GM18498 (cell line): Measurements from ENCODE around the gene KIF3C.
"Not testable (repeated sequence)": the region's sequence is repeated elsewhere in the genome, so short reads cannot be mapped to it uniquely, and the experiment has no call there.

Experiments used
- ATAC-seq: cut with Tn5 transposase; IDR thresholded peaks from one replicate; pipeline ENCODE4 v1.9.1; 2021; ENCODE audit warnings: mild to moderate bottlenecking, moderate library complexity; ENCODE audit not compliant: unreplicated experiment

KIF3C gene

GRCh38 chr2:25966531-25967270 lies 15.6 kb downstream of the KIF3C start:
- no peak for ATAC-seq

DNA sequence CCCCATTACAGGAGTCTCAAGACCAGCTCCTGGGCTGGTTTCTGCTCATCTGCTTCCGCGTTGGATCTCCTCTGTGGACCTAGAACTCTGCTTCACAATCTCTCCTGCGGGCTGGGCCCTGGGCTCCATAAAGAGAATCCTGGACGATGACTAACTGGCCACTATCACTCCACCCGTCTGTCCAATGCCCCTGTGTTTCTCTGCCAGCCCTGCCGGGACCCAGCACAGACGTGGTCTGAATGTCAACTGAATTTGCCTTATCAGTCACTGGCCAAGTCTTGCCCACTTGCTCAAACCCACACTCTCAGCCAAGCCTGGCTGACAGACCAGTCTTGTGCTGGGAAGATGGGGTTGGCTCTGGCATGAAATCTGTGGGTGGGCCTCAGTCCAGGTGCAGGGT lies 17.4 kb downstream of the KIF3C start:
- ATAC-seq = no peak

DNA sequence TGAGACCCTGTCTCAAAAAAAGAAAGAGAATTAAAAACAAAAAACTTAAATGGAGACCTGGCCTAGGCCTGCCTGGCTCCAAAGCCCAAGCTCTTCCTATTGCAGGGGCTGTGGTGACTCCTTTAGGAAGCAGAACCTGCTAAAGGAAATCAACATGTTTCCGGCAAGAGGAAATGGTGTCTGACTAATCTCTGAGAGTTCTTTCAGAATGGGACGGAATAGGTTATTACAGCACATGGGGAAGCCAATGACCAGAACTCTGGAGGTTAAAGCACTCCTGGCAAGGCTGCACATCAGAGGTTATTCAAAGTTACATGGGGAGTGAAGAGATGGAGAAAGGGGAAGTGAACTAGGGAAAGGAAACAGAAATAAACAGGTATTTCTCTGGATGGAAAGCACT lies 21.4 kb downstream of the KIF3C start:
- no peak for ATAC-seq

GRCh38 chr2:25960396-25960795 lies 21.9 kb downstream of the KIF3C start:
- ATAC-seq = no peak

- ATAC-seq = not testable (repeated sequence)
Observed at GRCh38 chr2:25958611-25959010, 23.7 kb downstream of the KIF3C start.

DNA sequence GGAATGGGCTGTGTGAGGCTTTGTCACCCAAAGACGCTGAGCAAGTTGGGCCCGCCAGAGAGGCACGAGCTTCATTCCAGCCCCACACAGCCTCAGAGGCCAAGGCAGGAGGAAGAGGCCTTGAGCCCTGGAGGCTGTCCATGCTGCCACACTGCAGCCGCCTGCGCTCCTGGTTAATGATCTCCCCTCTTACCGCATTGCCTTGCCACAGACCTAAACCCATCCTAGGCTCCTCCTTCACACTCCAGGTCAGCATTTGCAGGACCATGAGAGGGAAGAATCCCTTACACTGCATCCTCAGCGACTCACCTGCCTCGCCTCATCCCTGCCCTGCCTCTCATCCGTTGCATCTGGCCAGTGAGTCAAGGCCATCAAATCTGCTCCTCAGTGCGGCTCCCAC lies 24.6 kb downstream of the KIF3C start:
- ATAC-seq = no peak

GRCh38 chr2:25955869-25956535 lies 26.3 kb downstream of the KIF3C start:
- no peak for ATAC-seq

GRCh38 chr2:25955036-25955435 lies 27.3 kb downstream of the KIF3C start:
- ATAC-seq = no peak

- ATAC-seq = no peak
Observed at GRCh38 chr2:25954199-25954752, 28.0 kb downstream of the KIF3C start.

DNA sequence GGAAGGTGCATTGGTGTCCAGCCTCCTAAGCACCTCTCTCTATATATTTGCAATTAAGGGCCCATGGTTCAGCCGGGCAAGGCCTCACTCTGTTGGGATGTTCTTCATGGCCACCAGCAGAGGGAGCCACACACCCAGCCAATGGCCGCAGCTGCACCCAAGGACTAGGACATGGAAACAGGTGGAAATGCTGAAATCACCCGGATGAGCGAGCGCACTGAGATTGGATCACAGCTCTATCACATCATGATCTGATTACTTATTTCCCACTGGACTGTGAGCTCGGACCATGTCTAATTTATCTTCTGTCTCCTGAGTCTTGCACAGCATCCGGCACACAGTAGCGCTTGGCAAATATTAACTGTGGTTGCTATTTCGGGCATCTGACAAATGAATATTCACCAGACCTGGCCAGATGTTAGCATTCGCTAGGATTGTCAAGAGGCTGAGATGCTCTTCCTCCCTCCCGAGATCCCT lies 31.2 kb downstream of the KIF3C start:
- no peak for ATAC-seq

DNA sequence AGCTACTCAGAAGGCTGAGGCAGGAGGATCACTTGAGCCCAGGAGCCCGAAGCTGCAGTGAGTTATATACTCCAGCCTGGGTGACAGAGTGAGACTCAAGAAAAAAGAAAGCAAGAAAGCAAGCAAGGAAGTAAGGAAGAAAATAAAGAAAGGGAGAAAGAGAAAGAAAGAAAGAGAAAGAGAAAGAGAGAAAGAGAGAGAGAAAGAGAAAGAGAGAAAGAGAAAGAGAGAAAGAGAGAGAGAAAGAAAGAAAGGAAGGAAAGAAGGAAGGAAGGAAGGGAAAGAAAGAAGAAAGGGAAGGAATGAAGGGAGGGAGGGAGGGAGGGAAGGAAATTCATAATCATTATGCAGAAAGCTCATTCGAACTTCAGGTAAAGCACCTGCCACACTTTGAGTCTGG lies 33.9 kb downstream of the KIF3C start:
- ATAC-seq = no peak

GRCh38 chr2:25941042-25941441 lies 41.3 kb downstream of the KIF3C start:
- no peak for ATAC-seq

DNA sequence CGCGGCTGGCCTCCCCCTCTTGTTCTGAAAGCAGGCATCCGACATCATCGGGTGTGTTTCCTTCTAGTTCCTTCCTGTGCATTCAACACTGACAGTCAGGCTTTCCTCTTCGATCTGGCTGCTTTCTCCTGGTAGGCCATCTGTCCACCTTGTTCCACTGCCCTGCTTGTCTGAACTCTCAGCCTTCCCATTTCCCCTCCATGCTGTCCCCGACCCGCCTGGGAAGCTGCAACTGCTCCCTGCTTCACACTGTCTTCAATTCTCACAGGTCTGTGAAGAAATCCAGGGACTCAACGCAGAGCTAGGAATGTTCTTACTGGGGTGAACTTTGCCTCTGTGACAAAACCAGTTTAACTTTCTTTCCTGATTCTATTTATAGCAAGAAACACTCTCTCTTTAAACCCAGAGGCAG lies 43.0 kb downstream of the KIF3C start:
- no peak for ATAC-seq

- ATAC-seq = no peak
Observed at GRCh38 chr2:25938345-25938744, 44.0 kb downstream of the KIF3C start.

DNA sequence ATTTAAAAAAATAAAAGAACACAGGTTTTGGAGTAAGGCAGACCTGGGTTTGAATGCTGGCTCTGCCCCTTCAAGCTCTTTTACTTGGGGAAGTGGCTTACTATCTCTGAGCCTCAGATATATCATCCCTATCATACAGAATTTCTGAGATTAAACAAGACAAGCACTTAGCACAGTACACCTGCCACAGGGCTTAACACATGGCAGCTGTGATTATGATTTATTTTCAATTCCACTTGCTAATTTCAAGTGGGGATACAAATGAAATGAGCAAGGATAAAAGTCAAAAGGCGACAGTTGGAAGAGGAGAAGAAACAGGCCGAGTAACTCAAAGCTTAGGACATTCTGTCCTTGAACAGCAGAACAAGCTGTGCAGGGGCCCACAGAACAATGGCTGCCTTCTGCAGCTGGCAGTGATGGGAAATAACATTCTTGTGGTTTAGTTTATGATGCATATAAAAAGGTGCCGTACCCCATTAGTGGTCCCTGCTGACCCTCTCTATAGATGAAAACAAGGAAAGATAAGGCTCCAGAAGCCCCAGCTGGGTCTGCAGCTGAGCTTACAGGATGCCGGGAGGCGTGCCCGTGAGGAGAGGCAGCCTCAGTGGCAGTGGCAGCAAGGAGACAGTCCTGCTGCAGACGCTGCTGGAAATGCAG lies 45.3 kb downstream of the KIF3C start:
- ATAC-seq = no peak

GRCh38 chr2:25933622-25934021 lies 48.7 kb downstream of the KIF3C start:
- no peak for ATAC-seq

DNA sequence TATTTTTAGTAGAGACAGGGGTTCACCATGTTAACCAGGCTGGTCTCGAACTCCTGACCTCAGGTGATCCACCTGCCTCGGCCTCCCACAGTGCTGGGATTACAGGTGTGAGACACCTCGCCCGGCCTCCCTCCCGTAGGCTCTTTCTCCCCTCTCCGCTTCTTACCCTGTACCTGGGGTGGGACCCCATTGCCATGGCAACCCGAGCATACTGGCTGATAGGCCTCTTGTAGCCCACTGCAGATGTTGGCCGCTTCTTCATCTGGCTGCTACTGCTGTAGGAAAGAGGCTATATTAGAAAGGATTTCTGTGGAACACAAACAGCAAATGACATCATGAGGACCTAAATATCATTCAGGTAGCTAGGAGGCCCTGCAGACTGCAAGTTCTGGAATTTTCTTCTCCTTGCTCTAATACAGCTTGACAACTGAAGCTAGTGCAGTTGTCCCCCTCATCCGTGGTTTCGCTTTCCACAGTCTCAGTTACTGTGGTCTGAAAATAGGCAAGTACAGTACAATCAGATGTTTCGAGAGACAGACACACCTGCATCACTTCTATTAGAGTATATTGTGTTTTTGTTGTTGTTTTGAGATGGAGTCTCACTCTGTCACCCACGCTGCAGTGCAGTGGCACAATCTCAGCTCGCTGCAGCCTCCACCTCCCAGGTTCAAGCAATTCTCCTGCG lies 52.4 kb downstream of the KIF3C start:
- ATAC-seq = no peak

DNA sequence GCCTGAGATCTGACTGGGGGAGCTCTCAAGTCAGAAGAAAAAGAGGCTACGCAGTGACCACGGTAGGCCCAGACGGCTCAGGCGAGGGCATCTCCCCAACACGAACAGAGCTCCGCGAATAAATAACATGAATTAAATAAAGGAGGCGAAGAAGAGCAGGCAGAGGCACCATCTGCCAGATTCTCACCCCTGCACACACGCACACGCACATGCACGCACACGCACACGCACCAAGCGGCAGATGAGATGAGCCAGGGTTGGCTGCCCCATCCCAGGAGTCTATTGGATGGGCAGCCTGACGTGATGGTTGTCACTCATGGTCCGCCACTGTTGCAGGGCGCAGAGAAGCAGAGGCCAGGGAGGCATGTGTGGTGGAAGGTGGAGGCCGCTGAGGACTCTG lies 53.6 kb downstream of the KIF3C start:
- no peak for ATAC-seq

DNA sequence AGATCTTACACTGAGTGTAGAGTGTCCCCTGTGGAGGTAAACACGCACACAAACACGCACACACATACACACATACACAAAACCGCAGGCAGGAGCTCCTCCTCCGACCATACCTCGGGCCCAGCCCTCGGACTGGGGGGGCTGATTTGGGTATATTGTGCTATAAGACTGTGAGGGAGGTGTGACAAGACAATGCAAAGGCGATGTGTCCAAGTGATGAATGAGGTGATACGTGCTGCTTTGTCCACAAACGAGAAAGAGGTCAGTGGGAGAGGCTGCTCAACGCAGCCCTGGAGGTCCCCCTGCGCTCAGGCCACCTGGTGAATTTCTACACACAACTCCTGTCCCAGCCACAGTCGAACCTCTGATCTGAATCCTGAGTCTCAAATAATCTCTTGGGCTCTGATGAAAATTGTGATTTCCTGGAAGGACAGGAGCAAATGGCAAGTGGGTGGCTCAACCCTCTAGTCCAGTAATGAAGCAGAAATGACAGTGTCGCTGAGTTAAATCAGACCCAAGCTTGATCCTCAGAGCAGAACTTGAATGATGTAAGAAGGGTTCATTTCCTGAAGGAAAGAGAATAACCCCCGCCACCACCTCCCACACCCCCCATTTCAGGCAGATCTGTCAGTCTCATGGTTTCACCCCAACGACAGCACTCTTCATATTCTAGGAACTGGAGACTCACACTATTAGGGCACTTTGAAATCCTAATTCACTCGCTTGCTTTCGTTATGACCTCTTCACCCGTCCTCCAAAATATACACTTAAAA lies 55.1 kb downstream of the KIF3C start:
- no peak for ATAC-seq

- no peak for ATAC-seq
Observed at GRCh38 chr2:25922501-25922900, 59.8 kb downstream of the KIF3C start.
